DLD1 (cell line): Measurements from ENCODE around the gene GPM6B.
"Not testable (repeated sequence)": the region's sequence is repeated elsewhere in the genome, so short reads cannot be mapped to it uniquely, and the experiment has no call there.

Source experiments
- in situ Hi-C: cut with HindIII; loops from 2 replicates; pipeline ENCODE4 v1.10.0; 2017; ENCODE audit warnings: low sequenced_read_pairs

The GPM6B gene

DNA sequence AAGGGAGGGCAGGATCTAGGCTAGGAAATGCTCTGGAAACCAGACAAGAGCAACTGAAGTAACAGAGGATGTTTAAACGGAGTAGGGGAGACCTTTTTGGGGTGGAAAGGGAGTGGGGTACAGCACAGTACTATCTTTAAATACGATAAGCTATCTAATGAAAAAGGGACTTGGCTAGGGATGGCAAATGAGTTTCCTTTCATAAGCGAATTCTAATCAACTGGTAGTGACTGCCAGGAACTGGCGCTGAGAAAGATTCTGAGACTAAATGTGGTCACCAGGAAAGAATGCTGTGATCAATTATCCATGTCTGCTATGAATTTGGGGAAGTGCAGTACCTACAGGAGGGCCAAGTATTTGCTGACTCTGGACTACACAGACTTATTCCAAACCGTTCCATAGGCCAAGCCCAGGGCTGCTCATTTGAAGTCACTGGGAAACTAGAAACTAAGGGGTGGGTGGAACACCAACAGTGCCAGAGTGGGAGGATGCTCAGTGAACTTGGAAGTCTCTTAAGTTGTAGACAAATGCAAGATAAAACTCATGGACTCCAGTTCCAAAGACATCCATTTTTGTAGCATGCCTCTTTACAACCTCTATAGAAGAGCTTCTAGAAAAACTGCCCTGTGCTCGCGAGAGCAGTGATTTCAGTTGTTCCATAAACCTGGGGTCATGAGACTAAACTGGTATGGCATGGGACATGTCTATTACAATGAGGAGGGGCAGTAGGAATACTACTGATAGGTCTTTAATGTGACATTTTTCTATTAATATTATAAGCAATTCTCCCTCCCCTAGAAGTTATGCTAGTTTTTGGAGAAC is 84.4 kb downstream of the GPM6B start:
- in situ Hi-C loops, result no loop called here

- in situ Hi-C loops, result not testable (repeated sequence)
These were observed 86.4 kb downstream of the GPM6B start for GRCh38 chrX:13730523-13730922.

- in situ Hi-C loops, result not testable (repeated sequence)
These were observed 90.3 kb downstream of the GPM6B start for GRCh38 chrX:13726583-13726982.

- in situ Hi-C loops, result not testable (repeated sequence)
These were observed 92.0 kb downstream of the GPM6B start for GRCh38 chrX:13724878-13725277.

- in situ Hi-C loops, result no loop called here
These were observed 94.9 kb downstream of the GPM6B start for GRCh38 chrX:13721819-13722519.

DNA sequence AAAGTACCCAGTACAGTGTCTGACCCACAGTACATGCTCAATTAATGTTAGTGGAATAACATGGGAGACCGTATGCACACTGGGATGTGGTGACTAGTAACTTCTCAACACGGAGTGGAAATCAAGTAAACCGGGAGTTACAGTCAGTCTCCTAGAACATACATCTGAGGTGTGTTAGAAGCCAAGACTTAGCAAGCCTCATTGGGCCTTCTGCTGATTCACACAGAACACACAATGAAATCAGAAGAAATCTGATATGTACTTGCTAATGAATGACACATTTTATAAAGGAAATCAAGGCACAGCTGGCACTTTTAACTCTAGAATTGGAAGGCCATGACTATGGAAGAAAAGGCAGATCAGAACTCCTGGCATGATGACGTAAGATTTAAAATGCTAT is 95.5 kb downstream of the GPM6B start:
- in situ Hi-C loops, result no loop called here
